HG03521 (cell line): Measurements from ENCODE around the gene PDIK1L.
A peak's percentile ranks its signal among the peaks of the same experiment; 100 is the strongest.

Experiments used
- ATAC-seq: cut with Tn5 transposase; IDR thresholded peaks from one replicate; pipeline ENCODE4 v1.9.1; 2021; ENCODE audit warnings: mild to moderate bottlenecking, moderate library complexity; ENCODE audit not compliant: unreplicated experiment

Gene PDIK1L

GRCh38 chr1:26169198-26169554, 57.6 kb downstream of the PDIK1L start:
- no peak for ATAC-seq

GRCh38 chr1:26169669-26170471, 58.2 kb downstream of the PDIK1L start, which contains the start of gene ZNF593:
Gene ZNF593, plus strand, starts transcription at chr1:26169908. Its CDS starts 76 bp downstream, at chr1:26169984.
- peak; percentile 87 for ATAC-seq

GRCh38 chr1:26170472-26170821, 58.8 kb downstream of the PDIK1L start:
- ATAC-seq = no peak

GRCh38 chr1:26171084-26172072, 59.8 kb downstream of the PDIK1L start, which contains the start of gene ZNF593OS:
Gene ZNF593OS, minus strand, starts transcription at chr1:26171832. Its CDS starts 171 bp downstream, at chr1:26171661.
- ATAC-seq = no peak
